GM10847 (cell line): ENCODE measurements around the gene SH3TC2.

ENCODE experiments used
- POLR2A ChIP-seq: IDR thresholded peaks from 2 replicates; pipeline ENCODE4 v1.6.1; 2011; ENCODE audit not compliant: insufficient read length; ENCODE audit errors: extremely low read depth

The SH3TC2 gene

DNA sequence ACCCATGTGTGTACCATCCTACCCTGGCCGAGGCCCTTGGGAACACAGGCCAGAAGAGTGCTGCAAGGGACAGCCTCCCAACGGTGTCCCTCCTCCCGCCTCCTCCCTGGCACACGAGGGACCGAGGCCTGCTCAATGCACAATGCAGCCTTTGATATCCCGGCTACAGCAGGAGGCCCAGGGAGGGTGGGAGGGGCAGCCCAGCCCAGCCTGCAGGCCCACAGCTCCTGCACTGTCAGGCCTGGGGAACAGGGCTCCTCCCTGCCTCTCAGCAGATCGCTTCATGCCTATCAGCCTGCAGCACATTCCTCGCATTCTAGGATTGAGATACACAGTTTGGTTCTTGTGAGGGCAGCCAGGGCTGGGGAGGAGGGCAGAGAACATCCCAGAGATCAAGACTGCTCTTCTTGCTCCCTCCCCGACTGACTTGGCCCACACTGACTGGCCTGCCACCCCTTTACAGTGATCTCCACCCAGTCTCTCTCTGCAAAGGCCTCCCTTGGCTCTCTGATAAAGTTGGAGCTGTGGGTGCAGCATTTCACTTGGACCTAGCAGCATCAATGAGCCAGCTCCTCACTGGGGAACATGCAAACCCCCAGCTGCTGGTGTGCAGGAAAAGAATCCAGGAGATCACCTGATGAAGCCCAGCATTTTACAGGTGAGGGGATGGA lies at the start of gene SH3TC2:
SH3TC2 (minus strand) TSS at position 46 of the 671 bp plus-strand sequence; CDS start at position 6, 40 bp downstream.
- no peak for TF ChIP-seq POLR2A

DNA sequence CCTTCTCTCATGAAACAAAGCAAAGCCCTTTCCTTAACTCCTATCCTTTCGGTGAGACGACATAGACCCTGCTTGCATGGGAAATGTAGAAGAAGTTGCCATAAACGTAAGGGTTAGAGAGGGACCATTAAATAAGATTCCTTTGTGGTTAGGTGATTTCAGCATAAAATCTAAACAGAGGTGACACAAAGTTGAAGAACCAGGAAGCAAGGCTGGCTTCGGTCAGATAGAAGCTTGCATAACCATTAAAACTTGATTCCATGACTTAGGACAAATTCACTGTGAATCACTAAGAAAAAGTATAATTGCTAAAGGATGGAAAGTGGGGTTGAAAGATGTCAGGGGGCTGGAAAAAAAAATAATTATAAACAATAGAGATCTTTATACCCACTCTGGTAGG lies 47.5 kb upstream of the SH3TC2 start:
- no peak for TF ChIP-seq POLR2A

DNA sequence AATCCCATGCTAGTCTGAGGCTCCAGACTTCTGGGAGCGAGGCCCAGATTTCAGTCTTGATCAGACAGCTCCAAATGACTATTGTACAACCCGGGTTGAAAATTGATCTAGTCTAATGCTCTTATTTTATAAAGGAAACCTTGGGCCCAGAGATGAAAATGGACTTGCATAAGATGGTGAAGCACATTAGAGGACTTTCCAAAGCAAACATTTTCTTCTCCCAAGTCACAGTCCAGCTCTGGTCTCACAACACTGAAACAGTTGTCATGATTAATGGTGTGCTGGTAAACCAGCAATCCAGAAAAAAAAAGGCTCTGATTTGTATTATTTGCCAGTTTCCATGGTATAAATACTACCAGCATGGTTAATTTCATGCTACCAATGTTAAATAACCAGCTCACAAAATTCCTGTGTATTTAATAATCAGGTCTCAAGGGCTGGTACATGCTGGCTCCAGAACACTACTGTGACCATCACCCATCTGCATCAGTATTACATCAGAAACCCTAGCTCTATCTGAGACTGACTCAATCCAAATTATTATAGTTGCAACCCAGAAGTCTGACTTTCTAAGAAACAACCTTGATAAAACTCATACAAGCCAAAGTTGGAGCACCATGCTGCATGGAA lies 45.9 kb upstream of the SH3TC2 start:
- TF ChIP-seq POLR2A, result no peak

DNA sequence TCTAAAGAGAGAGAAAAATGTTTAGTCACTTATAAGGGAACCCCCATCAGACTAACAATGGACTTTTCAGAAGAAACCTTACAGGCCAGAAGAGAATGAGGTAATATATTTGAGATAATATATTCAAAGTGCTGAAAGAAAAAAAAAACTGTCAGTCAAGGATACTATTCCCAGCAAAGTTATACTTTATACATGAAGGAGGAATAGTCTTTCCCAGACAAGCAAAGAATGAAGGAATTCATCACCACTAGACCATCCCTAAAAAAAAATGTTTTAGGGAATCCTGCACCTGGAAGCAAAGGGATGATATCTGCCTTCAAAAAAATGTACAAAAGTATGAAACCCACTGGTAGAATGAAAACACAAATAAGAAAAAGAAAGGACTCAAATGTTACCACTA lies 37.5 kb upstream of the SH3TC2 start:
- TF ChIP-seq POLR2A, result no peak

DNA sequence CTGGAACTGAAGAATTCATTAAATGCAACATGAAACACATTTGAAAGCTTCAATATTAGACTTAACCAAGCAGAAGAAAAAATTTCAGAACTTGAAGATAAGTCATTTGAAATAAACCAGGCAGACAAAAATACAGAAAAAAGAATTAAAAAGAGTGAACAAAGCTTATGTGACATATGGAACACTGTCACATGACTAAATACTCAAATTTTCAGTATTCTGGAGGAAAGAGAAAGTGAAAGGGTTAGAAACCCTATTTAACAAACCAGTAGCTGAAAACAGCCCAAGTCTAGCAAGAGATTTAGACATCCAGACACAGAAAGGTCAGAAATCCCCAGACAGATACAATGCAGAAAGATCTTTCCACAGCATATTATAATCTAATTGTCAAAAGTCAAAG lies 37.1 kb upstream of the SH3TC2 start:
- TF ChIP-seq POLR2A, result no peak

DNA sequence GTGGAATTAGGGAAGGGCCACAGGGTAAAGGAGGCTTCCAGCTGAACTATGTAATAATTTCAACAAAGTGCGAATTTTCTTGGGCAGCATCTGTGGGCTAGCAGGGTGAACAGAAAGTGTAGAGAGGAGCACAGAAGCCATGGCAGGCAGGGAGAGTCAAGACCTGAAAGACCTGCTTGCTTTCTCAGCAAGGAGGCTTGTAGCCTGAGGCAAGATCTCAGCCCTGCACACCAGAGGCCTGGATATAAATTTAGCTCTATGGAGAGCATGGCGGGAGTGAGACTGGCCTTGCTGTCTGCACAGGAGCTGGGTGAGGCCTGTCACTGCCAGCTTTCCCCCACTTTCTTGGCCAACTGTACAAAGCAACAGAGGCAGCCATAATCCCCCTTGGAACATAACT lies 32.1 kb upstream of the SH3TC2 start:
- TF ChIP-seq POLR2A, result no peak

DNA sequence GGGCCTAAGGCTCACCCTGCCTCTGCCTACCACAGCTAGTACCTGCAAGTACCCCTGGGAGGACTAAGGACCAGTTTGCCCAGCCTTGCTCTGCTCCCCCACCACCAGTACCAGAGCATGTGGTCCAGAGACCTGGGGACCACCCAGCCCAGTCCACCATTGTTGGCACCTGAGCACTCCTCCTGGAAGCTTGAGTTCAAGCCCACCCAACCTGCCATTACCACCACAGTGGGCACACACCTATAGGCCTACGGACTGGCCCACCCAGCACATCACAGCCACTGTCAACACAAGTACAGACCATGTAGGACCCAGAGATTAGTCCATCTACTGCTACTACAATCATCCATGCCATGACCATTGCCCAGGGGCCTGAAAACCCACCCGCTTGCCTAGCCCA lies 30.8 kb upstream of the SH3TC2 start:
- no peak for TF ChIP-seq POLR2A

DNA sequence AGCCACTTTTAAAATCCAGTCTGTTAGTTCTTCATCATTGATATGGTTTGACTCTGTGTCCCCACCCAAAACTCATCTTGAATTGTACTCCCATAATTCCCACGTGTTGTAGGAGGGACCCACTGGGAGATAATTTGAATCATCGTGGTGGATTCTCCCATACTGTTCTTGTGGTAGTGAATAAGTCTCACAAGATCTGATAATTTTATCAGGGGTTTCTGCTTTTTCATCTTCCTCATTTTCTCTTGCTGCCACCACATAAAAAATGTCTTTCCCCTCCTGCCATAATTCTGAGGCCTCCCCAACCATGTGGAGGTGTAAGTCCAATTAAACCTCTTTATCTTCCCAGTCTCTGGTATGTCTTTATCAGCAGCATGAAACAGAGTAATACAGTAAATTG lies 26.9 kb upstream of the SH3TC2 start:
- no peak for TF ChIP-seq POLR2A

DNA sequence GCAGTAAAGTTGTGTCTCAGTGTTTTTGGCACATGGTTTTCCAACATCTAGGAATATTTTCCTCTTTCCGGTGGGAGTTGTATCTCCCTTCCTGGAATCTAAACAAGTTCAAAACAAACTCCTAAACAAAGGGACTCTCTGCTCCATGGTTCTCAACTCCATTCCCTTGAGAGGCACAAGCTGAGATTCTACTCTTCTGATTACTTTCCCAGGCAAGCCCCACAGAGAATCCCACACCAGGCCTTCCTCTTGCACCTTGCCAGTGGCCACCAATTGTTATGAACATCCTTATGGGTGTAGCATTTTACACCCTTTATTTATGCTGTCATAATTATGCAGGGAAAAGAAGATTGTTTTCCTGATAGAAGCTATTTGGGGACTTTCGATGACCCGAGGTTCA lies 25.8 kb upstream of the SH3TC2 start:
- no peak for TF ChIP-seq POLR2A

DNA sequence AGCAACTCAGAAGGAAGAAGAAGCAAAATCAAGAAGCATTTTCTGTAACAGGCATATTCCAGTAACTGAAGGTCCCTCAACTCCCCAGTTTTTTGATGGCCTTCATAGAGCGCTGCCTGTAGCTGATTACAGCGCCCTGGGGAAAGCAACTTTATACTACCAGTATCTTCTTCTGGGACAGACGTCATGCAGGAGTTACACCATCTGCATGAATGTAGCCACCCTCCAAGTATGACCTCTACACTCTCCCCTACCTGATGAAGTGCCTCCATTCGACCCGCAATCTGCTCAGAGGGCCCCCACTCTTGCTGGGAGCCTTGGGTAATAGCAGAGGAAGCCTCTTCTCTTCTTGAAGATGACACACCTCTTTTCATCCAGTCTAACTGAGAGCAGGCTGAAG lies 21.0 kb upstream of the SH3TC2 start:
- TF ChIP-seq POLR2A, result no peak

DNA sequence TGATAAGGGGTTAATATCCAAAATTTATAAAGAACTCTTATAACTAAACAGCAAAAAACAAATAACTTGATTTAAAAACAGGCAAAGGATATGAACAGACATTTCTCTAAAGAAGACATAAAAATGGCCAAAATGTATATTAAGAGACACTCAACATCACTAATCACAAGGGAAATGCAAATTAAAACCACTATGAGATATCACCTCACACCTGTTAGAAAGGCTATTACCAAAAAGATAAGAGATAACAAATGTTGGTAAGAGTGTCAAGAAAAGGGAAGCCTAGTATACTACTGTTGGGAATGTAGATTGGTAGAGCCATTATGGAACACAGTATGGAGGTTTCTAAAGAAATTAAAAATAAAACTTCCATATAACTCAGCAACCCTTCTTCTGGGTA lies 19.4 kb upstream of the SH3TC2 start:
- no peak for TF ChIP-seq POLR2A

DNA sequence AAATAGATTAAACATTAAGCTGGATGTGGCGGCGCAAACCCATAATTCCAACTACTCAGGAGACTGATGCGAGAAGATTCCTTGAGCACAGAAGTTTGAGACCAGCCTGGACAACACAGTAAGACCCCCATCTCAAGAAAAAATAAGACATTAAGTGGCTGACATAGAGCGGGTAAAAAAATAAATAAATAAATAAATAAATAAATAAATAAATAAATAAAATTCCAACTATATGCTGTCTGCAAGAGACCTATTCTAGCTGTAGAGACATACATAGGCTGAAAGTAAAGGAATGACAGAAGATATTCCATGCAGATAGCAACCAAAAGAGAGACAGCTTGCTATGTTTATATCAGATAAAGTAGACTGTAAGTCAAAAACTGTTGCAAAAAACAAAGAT lies 17.4 kb upstream of the SH3TC2 start:
- no peak for TF ChIP-seq POLR2A

DNA sequence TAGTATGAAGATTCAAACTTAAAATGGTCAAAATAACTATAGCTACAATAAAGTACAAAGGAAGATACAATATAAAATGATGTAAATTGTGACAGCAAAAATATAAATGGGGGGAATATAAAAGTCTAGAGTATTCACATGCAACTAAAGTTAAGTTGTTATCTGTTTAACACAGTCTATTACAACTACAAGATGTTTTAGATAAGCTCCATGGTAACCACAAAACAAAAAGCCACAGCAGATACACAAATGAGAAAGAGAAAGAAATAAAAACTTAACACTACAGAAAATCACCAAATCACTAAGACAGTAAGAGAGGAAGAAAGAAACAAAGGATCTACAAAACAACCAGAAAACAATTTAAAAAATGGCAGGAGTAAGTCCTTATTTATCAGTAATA lies 17.0 kb upstream of the SH3TC2 start:
- TF ChIP-seq POLR2A, result no peak

DNA sequence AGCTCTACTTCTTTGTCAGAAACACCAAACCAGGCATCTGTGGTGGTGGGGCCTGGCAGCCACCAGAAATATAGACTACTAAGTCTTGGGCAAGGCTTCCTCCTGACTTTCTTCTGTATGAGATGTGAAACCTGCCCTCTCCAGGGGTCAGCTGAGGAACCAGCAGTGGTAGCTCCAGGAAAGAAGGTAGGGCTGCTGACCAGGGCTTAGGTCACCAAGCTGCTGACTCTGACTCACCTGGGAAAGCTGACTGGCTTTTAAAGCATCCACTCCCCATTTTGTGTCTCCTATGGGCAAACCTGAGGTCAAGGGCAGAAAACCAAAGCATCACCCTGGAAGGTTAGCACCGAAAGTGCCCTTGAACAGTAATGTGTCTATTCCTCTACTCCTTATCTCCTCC lies 10.4 kb upstream of the SH3TC2 start:
- no peak for TF ChIP-seq POLR2A

DNA sequence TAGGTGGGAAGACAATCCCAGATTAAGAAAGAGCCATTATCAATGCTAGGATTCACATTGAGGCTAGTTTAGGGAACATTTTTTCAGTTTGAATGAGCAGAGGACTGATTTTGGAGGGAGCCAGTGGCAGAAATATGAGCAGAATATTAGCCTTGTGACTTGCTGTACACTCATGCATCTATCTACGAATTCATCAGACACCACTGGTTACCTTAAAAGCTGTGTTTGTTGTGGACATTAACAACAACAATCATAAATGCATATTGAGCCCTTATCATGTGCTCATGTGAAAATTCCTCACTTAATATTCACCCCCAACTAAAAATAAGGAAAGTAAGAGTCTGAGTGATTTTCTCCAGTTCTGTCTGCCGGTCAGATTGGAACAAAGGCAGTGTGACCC lies 9.9 kb upstream of the SH3TC2 start:
- TF ChIP-seq POLR2A, result no peak

DNA sequence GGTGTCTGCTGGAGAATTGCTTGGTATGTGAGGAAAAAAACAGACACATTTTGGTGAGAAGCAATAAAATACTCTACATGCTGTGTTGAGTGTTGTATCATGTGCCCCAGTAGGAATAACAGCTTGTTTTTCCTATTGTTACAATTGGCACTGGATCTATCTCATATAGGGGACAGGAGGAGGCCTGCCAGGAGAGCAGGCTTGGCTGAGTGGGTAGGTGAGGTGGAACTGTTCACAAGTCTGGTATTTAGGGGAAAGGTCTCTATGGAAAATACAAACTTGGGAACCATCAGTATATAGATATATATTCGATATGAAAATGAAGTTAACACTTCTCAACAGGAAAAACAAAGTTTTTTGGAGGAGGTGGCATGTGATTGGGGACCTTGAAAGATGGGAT lies 9.5 kb upstream of the SH3TC2 start:
- TF ChIP-seq POLR2A, result no peak

DNA sequence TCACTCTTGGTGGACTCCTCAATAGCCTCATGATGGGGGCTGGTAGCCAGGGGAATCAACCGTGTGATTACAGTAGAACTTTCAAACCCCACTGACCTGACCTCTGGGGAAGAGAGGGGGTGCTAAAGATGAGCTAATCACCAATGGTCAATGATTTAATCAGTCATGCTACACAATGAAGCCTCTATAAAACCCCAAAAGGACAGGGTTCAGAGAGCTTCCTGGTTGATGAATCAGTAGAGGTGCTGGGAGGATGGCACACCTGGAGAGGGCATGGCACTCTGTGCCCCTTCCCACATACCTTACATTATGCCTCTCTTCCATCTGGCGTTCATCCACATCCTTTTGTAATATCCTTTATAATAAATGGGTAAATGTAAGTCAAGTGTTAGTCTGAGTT lies 8.9 kb upstream of the SH3TC2 start:
- no peak for TF ChIP-seq POLR2A

DNA sequence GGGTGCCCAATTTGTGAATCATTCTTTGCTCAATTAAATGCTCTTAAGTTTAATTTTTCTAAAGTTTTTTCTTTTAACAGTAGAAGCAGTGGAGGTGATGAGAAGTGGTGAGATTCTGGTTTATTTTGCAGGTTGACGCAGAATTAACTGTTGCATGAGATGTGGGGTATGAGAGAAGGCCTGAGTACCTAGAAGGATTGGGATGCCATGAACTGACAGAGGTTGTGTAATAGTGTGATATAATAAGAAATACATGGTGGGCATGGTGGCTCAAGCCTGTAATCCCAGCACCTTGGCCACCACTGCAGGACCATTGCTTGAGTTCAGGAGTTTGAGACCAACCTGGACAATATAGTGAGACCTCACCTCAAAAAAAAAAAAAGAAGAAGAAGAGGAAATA lies 8.4 kb upstream of the SH3TC2 start:
- TF ChIP-seq POLR2A, result no peak

DNA sequence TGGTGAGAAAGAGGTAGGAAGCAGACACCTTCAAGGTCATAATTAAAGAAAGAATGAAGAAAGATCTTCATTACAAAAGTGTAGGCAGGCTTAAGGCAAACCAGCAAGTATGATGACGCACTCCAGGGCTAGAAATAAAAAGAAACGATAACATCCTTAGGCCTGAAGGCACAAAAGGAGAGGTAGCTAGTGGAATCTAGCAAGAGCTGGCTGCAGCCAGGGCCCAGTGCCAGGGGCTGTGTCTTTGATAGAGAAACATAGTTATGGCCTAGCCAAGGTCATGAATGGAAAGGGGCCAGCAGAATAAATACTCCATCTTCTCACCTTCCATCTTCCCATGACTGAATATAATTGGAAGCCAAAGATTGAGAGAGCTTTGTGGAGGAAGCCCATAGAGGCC lies 6.8 kb upstream of the SH3TC2 start:
- no peak for TF ChIP-seq POLR2A
